HG02943 (cell line): ENCODE measurements around the gene ASCL4.
A peak's percentile ranks its signal among the peaks of the same experiment; 100 is the strongest.
"Not testable (repeated sequence)": the region's sequence is repeated elsewhere in the genome, so short reads cannot be mapped to it uniquely, and the experiment has no call there.

ENCODE experiments used
- ATAC-seq: cut with Tn5 transposase; IDR thresholded peaks from one replicate; pipeline ENCODE4 v1.9.1; 2021; ENCODE audit warnings: mild to moderate bottlenecking, low read depth, moderate library complexity; ENCODE audit not compliant: unreplicated experiment

Gene ASCL4, protein sequence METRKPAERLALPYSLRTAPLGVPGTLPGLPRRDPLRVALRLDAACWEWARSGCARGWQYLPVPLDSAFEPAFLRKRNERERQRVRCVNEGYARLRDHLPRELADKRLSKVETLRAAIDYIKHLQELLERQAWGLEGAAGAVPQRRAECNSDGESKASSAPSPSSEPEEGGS

DNA sequence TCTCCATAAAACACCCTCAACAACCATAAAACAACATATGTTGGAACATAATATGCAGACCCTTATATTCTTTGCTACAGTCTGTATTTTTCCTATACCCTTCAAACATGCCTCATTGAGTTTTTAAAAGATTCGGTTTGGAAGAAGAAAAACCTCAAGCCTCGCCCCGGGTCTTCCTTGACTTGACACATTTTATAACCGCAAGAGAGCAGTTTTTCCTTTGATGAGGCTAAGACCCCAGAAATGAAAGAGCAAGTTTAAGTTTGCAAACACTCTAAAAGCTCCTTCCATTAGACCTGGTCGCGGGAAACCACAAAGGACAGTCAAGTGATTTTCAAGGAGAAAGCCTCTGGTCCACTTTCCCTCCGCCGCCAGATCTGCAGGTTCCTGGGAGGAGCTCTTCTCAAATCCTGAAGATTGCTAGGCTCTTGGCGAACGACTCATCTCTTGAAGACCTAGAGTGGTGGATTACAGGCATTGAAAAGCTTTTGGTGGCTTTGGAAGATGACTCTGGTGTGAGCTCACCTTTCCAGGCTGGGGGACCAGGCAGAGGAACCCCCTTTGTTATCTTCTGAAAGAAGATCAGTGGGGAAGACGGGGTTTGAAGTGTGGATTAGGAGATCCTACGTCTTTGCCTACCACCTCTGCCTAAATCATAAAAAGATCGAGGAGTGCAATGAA is at the start of gene ASCL4:
TSS of gene ASCL4 (plus strand) at position 356 of the 681 bp plus-strand sequence. CDS start 515 bp downstream, outside the sequence.
- no peak for ATAC-seq

DNA sequence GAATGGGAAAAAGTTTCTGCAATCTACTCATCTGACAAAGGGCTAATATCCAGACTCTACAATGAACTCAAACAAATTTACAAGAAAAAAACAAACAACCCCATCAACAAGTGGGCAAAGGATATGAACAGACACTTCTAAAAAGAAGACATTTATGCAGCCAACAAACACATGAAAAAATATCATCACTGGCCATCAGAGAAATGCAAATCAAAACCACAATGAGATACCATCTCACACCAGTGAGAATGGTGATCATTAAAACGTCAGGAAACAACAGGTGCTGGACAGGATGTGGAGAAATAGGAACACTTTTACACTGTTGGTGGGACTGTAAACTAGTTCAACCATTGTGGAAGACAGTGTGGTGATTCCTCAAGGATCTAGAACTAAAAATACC is 47.2 kb upstream of the ASCL4 start:
- ATAC-seq, result not testable (repeated sequence)

- ATAC-seq, result not testable (repeated sequence)
Observed at GRCh38 chr12:107727742-107728141, 46.8 kb upstream of the ASCL4 start.

- ATAC-seq, result no peak
Observed at GRCh38 chr12:107730618-107731341, 43.7 kb upstream of the ASCL4 start.

GRCh38 chr12:107731366-107731765 is 43.1 kb upstream of the ASCL4 start:
- no peak for ATAC-seq

DNA sequence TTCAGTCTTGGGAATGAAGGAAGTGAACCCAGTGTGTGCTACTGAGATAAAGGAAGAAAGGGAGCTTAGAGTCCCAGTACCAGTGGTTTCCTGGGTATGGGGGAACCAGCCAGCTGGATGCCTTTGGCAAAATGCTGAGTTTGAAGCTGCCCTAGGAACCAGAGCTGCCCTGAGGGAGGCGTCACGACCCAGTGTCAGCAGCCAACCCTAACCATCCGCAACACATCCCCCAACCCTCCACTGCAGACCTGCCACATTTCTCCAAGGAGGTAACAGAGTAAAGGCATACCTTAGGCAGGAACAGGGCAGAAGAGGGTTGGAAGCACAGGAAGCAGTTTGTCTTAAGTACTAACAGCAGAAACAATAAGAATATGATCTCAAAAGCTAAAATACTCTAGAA is 42.1 kb upstream of the ASCL4 start:
- no peak for ATAC-seq

GRCh38 chr12:107734139-107734538 is 40.4 kb upstream of the ASCL4 start:
- no peak for ATAC-seq

GRCh38 chr12:107735763-107736162 is 38.7 kb upstream of the ASCL4 start:
- no peak for ATAC-seq

DNA sequence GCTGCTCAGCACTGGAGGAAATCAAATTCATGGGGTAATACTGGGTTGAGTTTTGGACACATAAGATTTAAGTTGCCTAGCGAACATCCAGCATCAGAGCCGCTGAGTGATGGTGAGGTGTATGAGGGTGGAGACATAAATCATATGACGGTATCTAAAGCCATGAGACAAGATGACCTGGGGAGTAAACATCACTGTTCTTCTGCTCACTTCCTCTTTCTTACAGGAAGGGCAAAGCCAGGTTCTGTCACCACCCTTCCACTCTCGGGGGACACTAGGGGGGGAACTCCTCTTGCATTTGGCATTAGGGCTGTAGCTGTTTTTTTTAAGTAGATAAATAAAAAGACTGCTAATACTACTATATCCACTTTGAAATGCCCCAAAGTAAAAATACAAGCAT is 37.6 kb upstream of the ASCL4 start:
- ATAC-seq, result peak; percentile 91

DNA sequence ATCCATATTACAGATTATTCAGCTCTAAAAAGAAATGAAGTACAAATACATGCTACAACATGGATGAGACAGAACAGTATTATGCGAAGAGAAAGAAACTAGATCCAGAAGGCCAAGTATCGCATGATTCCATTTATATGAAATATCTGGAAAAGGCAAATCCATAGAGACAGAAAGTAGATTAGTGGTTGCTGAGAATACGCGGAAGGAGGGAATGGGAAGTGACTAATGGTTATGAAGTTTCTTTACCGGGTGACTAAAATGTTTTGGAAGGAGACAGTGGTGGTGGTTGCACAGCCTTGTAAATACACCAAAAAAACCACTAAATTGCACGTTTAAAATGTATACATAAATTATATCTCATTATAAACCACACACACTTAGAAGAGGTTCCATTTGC is 26.0 kb upstream of the ASCL4 start:
- ATAC-seq, result no peak

DNA sequence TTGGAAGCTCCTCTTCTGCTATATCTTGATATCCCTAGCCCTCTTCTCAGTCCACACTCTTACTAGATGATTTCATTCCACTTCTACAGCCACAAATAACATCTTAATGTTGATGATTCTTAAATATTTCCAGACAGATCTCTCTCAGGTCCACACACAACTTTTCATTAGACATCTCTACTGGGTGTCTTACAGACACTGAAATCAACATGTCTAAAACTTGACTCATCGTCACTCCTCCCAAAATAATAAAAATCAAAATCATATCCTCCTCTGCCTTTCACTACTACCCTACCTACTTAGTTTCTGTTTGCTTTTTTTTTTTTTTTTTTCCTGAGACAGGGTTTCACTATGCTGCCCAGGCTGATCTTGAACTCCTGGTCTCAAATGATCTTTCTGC is 25.4 kb upstream of the ASCL4 start:
- ATAC-seq, result no peak

DNA sequence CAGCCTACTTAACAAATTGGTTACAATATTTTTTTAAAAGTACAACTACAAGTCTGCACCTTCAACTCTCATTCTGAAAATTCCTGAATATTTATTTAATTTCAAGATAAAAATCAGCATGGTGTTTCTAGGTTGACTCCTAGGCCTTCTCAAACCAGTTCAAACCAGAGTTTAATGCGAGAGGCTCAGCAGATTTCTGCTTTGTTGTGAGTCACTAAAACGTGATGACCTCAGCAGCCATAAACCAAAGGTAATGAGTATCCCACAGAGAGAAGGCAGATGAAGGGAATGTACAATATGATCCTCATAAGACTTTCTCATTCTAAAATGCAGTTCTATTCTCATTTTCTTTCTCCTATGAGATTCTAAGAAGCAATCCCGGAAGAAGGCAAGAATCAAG is 15.1 kb upstream of the ASCL4 start:
- ATAC-seq, result no peak

DNA sequence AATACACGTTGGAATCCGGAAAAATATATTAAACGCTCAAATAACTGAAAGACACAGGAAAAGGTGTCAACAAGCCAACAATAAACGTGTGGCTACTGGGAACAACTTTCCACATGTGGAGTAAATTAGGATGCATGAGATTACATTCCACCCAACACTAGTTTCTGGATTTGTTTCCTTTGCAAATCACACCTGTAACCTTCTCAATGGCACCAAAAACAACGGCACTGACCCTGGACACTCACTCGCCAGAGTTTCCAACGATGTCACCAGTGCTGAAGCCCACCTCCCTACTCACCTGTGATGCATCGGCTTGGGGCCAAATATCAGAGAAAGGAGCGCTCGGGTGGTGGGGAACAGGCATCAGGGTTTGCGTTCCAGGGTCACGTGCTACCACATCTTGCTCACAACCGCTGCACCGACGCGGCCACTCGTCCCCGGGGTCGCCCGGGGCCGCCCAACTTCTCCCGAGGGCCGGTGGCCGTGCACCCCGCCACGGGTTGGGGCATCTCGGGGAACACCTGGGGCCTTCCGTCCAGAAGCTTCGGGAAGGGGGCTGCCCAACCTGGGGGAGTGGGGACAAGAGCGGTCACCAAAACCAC is 14.2 kb upstream of the ASCL4 start:
- ATAC-seq, result peak; percentile 27

DNA sequence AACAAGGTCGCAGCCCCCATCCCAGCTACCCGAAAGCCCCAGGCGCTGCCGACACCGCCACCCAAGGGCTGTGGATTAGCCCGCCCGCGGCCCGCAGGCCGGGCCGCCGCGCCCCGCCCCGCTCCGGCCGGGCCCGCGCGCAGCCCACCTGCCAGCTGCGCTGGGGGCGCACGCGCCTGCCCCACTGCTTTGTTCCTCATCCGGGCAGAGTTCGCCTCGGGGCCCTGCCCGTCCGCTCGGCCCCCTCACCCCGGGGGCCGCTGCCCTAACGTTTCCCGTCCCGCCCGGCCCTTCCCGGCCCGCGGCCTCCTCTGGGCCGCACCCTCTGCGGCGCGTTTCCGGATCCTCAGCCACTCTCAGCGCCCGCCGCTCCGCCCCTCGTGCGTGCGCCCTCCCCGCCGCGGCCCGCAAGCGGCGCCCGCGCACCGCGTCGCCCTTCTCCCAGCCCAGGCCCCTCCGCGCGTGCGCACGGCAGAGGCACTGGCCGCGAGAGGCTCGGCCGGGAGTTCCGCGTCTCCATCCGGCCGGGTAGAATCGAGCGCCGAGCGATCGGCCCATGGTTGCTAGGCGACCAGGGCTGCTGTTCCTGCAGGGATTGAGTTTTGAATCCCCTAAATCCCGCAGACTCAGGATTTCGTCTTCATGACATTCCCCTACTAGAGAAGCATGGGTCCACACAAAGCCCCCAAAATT is 13.5 kb upstream of the ASCL4 start, which contains the start of gene PRDM4:
TSS of gene PRDM4 (minus strand) at position 329 of the 693 bp plus-strand sequence. CDS start 622 bp downstream, outside the sequence.
- peak; percentile 95 for ATAC-seq

GRCh38 chr12:107761502-107761904 is 13.0 kb upstream of the ASCL4 start:
- no peak for ATAC-seq

GRCh38 chr12:107762874-107763273 is 11.6 kb upstream of the ASCL4 start:
- ATAC-seq, result no peak

GRCh38 chr12:107764626-107765025 is 9.9 kb upstream of the ASCL4 start:
- ATAC-seq, result no peak

GRCh38 chr12:107765316-107765715 is 9.2 kb upstream of the ASCL4 start:
- ATAC-seq, result no peak

- no peak for ATAC-seq
Observed at GRCh38 chr12:107767466-107767865, 7.0 kb upstream of the ASCL4 start.

DNA sequence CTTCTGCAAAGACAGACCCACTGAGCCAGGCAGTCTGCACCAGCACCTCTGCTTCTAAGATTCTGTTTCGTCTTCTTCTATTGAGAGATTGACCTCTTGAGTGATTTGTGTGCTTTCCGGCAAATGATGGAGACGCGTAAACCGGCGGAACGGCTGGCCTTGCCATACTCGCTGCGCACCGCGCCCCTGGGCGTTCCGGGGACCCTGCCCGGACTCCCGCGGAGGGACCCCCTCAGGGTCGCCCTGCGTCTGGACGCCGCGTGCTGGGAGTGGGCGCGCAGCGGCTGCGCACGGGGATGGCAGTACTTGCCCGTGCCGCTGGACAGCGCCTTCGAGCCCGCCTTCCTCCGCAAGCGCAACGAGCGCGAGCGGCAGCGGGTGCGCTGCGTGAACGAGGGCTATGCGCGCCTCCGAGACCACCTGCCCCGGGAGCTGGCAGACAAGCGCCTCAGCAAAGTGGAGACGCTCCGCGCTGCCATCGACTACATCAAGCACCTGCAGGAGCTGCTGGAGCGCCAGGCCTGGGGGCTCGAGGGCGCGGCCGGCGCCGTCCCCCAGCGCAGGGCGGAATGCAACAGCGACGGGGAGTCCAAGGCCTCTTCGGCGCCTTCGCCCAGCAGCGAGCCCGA is 703 bp downstream of the ASCL4 start:
- no peak for ATAC-seq
